ENCODE results near the gene RASAL3. TPM values are rescaled to one million over a fixed set of nuclear protein-coding genes. Genes with fewer than 3 reads are reported as not detected.

RASAL3 gene
- total and polyA plus RNA-seq, 2 of the 4 experiments (the other 2 are of a cell fraction), result 0.07 TPM; not detected in 1

DNA sequence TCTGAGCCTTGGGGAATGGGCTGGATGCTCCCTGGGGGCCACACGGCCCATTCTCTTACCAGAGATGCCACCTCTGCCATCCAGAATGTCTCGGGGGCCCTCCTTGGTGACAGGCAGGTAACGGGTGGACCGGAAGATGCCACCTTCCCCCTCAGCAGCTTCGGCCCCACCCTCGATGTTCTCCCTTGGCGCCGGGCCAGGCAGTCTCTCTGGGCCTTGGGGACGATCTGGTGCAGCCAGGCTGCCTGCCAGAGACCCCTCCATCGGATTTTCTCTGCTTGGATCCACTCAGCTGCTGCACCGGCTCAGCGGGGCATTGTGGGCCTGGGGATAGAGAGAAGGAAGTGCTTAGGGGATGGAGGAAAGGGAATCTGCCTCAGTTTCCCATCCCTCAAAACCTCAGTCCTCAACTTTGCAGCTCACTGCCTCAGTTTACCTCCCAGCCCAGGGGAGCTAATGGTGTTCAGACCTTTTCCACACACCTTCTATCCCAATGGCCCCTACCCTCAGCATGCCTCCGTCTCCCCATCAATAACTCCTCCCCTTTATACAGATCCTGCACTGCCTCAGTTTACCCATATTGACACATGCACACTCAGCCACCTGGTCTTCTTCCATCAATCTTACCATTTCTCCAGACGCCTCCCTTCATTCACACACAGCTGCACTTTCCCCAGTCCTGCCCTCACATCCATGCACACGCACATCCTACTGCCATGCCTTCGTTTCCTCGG is 16.1 kb downstream of the RASAL3 start:
- Histone ChIP-seq H3K18ac (ENCODE audit: low read depth, low read length) (no peak overlapping the region), H3K4me1 (ENCODE audit: control insufficient read depth, insufficient read depth, low read length) (peaks cover 5% of the 10 kb centered on the region; the same call in 1 of the 2 replicates), H3K79me1 (ENCODE audit: low read depth in 1 of 2, low read length in 2 of 2) (peaks cover 0 to 6% of the 10 kb centered on the region in 2 experiments; a peak in 1 of 4 replicates), H2BK5ac (ENCODE audit: low read depth, low read length, poor library complexity, severe bottlenecking) (no peak overlapping the region), H3K36me3 (ENCODE audit: control insufficient read depth, insufficient read depth, low read length) (peaks cover 8% of the 10 kb centered on the region; the same call in 1 of the 2 replicates), H3K9me1 (ENCODE audit: insufficient read depth, low read length) (peaks cover 15% of the 10 kb centered on the region), H3K4me3 (ENCODE audit: insufficient read depth, low read depth, low read length) (no peak overlapping the region), H2BK15ac (ENCODE audit: low read depth, low read length) (no peak overlapping the region), H3K4me2 (ENCODE audit: low read depth, low read length) (no peak overlapping the region), H3K56ac (ENCODE audit: extremely low read depth, insufficient read depth, low read length) (no peak overlapping the region), H3K4ac (ENCODE audit: low read depth, low read length) (no peak overlapping the region), H2AK9ac (replicated peaks; ENCODE audit: low read depth, low read length, poor library complexity) (peak overlapping the region; percentile 96), H4K5ac (ENCODE audit: low read depth, low read length) (no peak overlapping the region), H2AK5ac (ENCODE audit: low read depth, low read length) (peak overlapping the region; percentile 49; the same call in 1 of the 2 replicates), H2AFZ (replicated peaks; ENCODE audit: low read length, poor library complexity) (peak overlapping the region; percentile 95), H4K8ac (ENCODE audit: low read depth in 2 of 2, low read length in 2 of 2) (peak overlapping the region in 1 of 2 experiments; percentile 66; a peak in 1 of 4 replicates), H4K91ac (ENCODE audit: insufficient read depth, low read depth, low read length) (no peak overlapping the region), H2BK20ac (ENCODE audit: low read depth, low read length) (no peak overlapping the region), H2BK120ac (ENCODE audit: low read depth, low read length) (no peak overlapping the region), H4K20me1 (ENCODE audit: insufficient read depth, low read length) (no peaks in the 10 kb centered on the region; the same call in 1 of the 2 replicates), H3K9ac (ENCODE audit: low read depth, low read length) (no peak overlapping the region), H3K27me3 (ENCODE audit: control insufficient read depth, insufficient read depth, low read length) (no peaks in the 10 kb centered on the region), H3K27ac (ENCODE audit: insufficient read depth, low read length) (no peak overlapping the region), H3K9me3 (ENCODE audit: control insufficient read depth, insufficient read depth, low read length) (no peaks in the 10 kb centered on the region), H3K23ac (ENCODE audit: low read depth, low read length) (peak overlapping the region; percentile 64; the same call in 1 of the 2 replicates), H3K14ac (replicated peaks; ENCODE audit: low read depth, low read length) (0 out of 2 replicates have a peak overlapping the region, but pooled peaks have one; percentile 79)
- CTCF ChIA-PET, result no interaction called here
- 32% methylated on average over 10 of the region's 17 CpGs; no CpG with 5 or more reads in 1 of the 2 experiments for WGBS, 2 experiments (ENCODE audit: extremely low coverage in 2 of 2, insufficient read length in 1 of 2)
- no peak for TF ChIP-seq CEBPB (IDR thresholded peaks at IDR 0.05; ENCODE audit: low read depth, low read length)
- no peak for TF ChIP-seq NFE2L2 (IDR thresholded peaks at IDR 0.05; ENCODE audit: low read depth, low read length)
- no peak for TF ChIP-seq CTCF (conservative IDR thresholded peaks at IDR 0.05; ENCODE audit: low read depth, low read length)
- TF ChIP-seq RFX5 (IDR thresholded peaks at IDR 0.05; ENCODE audit: low read depth, low read length), result no peak
- no peak for TF ChIP-seq POLR2A (IDR thresholded peaks at IDR 0.05; ENCODE audit: low read depth, low read length)
- TF ChIP-seq MAFK (IDR thresholded peaks at IDR 0.05; ENCODE audit: low read depth, low read length), result no peak
- no peak for TF ChIP-seq MAZ (IDR thresholded peaks at IDR 0.05; ENCODE audit: borderline replicate concordance, low read depth, low read length)
- no peak for TF ChIP-seq SMC3 (IDR thresholded peaks at IDR 0.05; ENCODE audit: low read depth, low read length)
- no peak for TF ChIP-seq RCOR1 (IDR thresholded peaks at IDR 0.05; ENCODE audit: insufficient replicate concordance, low read length)
- no peak for TF ChIP-seq FOS (IDR thresholded peaks at IDR 0.05; ENCODE audit: low read depth, low read length)
- TF ChIP-seq CHD1 (IDR thresholded peaks at IDR 0.05; ENCODE audit: low read depth, low read length), result no peak
- no peak for TF ChIP-seq USF2 (IDR thresholded peaks at IDR 0.05; ENCODE audit: low read depth, low read length)
- no peak for TF ChIP-seq BHLHE40 (IDR thresholded peaks at IDR 0.05; ENCODE audit: low read depth, low read length)
- dilution Hi-C loops (cut with HindIII; ENCODE audit: low sequenced_read_pairs, unreplicated experiment) (no loop called here), intact Hi-C loops (cut with micrococcal nuclease) (no loop called here), in situ Hi-C loops (cut with MboI; ENCODE audit: low sequenced_read_pairs) (loop anchor here (25.0 kb wide), 1 partner anchor 886 kb away; the partner anchor contains the start of gene NDUFB7)
- POLR2A ChIA-PET (ENCODE audit: unreplicated experiment), result interaction anchor here (0.9 kb wide), 1 partner anchor 16 kb away, joined by 3 read pairs; no protein-coding TSS in a partner anchor
- BruUV-seq (replicated peaks), result no TSS peak
- no peak for DNase-seq
- no peak for ATAC-seq (ENCODE audit: low read depth)
